Stimulated activated memory B cell treated with anti-CD40 and anti-IgM and Interleukin-4, amounts not matched to agents 10 μg/mL and 1 μg/mL and 100 μg/mL, for 72 hours (primary cell): ENCODE results near the gene ANGPTL4.
"Not testable (repeated sequence)": the region's sequence is repeated elsewhere in the genome, so short reads cannot be mapped to it uniquely, and the experiment has no call there.

Source experiments
- ATAC-seq: fragments of 150-1000 bp; cut with Tn5 transposase; 2 replicates; pipeline ENCODE4 v1.10.0; 2021
- H3K27ac Mint-ChIP-seq: one replicate; pipeline ENCODE4 v1.8.0; 2022; ENCODE audit warnings: mild to moderate bottlenecking, mixed read lengths
- H3K27me3 Mint-ChIP-seq: one replicate; pipeline ENCODE4 v1.8.0; 2022; ENCODE audit warnings: mixed read lengths
- H3K36me3 Mint-ChIP-seq: one replicate; pipeline ENCODE4 v1.8.0; 2022; ENCODE audit warnings: mixed read lengths
- H3K4me1 Mint-ChIP-seq: one replicate; pipeline ENCODE4 v1.8.0; 2022; ENCODE audit warnings: mixed read lengths
- H3K4me3 Mint-ChIP-seq: one replicate; pipeline ENCODE4 v1.8.0; 2022; ENCODE audit warnings: mild to moderate bottlenecking, moderate library complexity, mixed read lengths
- H3K9me3 Mint-ChIP-seq: one replicate; pipeline ENCODE4 v1.8.0; 2022; ENCODE audit warnings: mixed read lengths

The ANGPTL4 gene

DNA sequence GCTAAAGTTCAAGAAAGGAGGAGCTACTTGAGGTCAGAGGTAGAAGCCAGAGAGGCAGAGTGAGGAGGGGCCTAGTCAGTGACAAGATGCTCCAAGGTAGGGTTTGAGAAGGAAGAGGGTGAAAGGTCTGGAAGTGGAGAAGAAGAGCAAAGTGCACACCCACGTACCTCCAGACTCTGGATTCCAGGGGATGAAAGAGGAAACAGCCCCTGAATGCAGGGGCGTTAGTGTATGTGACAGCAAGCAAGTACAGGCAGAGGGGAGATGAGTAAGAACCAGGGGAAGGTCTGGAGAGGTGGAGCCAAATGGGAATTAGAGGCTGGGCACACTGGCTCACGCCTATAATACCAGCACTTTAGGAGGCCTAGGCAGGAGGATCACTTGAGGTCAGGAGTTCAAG lies 34.0 kb upstream of the ANGPTL4 start:
- no peak for ATAC-seq
- Mint-ChIP-seq H3K27ac (no peak overlapping the region), H3K9me3 (no peaks in the 10 kb centered on the region), H3K27me3 (peaks cover 9% of the 10 kb centered on the region), H3K4me3 (no peak overlapping the region), H3K36me3 (no peaks in the 10 kb centered on the region), H3K4me1 (no peaks in the 10 kb centered on the region)

DNA sequence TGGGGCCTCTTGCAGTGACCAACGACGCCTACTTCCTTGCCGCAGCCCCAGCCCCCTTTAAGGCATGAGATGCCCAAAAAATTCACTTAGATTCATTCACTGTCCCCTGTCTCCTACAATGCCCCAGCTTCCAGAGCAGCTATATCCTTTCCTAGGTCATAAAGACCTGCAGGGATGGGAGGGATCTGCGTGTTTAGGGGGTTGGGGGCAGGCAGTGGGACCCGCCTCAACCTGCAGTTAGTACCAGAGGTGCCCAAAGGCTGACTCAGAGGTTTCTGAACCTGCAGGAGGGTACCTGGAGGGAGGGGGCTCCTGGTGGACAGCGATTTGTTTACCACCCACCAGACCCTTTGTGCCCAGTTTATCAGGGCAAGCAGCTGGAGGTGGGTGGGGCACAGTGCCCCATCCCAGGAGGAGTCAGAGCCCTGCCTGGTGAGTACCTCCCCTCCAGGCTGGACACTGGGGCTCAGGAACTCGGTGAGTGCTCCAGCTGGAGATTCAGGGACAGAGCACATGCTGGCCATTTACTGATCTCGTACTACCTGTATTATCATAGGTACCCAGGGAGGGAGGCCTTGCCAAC lies 32.6 kb upstream of the ANGPTL4 start:
- H3K9me3 Mint-ChIP-seq, result no peaks in the 10 kb centered on the region
- no peak overlapping the region for H3K27ac Mint-ChIP-seq
- H3K27me3 Mint-ChIP-seq, result peaks cover 17% of the 10 kb centered on the region
- H3K4me3 Mint-ChIP-seq, result no peak overlapping the region
- no peaks in the 10 kb centered on the region for H3K36me3 Mint-ChIP-seq
- ATAC-seq, result no peak
- peaks cover 8% of the 10 kb centered on the region for H3K4me1 Mint-ChIP-seq

DNA sequence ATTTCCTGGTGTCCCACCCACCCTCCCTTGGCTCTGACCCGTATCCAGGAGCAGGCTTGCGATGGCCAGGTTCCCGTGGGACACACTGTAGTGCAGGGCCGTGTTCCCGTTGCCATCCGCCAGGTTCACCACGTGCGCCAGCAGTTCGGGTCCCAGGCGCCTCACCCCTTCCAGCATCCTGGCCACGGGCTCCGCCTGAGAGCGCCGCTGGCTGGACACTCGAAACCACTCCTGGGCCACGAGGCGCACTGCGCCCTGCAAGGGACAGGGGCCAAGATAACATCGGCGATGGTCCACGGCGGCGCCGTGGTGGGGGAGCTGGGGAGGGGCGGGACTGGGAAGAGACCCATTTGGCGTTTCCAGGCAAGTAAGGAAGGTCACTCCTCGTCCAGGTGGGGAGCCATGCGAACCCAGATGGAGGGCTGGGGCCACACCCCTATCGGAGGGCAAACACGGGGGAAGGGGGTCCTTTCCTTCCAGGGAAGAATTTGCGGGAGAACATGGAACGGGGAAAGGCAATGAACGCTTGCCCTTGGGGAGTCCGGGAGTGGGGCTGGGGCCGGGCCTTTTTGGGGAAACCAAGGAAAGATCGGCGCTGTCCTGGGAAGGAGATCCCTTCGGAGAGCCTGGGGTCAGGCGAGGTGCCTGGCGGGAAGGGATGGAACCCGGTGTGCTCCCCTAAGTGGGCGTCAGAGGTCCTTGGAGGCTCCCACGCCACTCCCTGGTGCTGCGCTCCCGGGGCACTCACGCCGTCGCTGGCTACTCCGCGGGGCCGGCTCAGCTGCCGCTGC lies 30.8 kb upstream of the ANGPTL4 start:
- no peak for ATAC-seq
- Mint-ChIP-seq H3K27me3 (peaks cover 35% of the 10 kb centered on the region), H3K4me3 (no peak overlapping the region), H3K36me3 (no peaks in the 10 kb centered on the region), H3K27ac (no peak overlapping the region), H3K9me3 (no peaks in the 10 kb centered on the region), H3K4me1 (peaks cover 14% of the 10 kb centered on the region)

DNA sequence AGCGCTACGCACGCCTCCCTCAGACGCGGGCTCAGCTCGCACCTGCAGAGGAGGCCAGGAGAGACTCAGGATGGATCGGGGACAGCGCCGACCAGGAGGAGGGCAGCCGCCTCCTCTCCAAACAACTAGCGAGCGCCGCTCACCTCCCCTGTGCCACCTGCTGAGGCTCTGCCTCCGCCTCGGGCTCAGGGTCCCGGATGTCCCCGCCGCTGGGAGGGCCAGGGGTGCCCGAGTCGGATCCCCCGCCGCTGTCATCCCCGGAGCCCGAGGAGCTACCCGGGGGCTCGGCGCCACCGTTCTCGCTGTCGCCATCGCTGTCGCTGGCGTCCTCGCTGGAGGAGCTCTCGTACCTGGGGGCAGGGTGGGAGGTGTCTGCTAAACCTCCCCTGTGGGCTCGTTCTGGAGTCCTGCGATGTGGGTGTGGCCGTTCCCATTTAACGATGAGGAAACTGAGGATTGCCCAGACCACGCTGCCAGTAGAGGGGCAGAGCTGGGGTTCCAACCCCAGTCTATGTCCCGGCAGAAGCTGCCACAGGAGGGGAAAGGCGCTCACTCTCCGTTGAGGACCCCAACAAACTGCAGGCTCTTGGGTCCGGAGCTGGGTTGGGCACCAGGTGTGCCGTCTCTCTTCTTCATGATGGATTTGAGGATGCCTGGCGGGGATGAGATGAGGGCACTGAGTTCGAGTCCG lies 30.0 kb upstream of the ANGPTL4 start:
- H3K27ac Mint-ChIP-seq, result no peak overlapping the region
- no peaks in the 10 kb centered on the region for H3K36me3 Mint-ChIP-seq
- peak overlapping the region; percentile 12 for H3K4me3 Mint-ChIP-seq
- H3K9me3 Mint-ChIP-seq, result no peaks in the 10 kb centered on the region
- ATAC-seq, result no peak
- peaks cover 42% of the 10 kb centered on the region for H3K27me3 Mint-ChIP-seq
- H3K4me1 Mint-ChIP-seq, result peaks cover 14% of the 10 kb centered on the region

DNA sequence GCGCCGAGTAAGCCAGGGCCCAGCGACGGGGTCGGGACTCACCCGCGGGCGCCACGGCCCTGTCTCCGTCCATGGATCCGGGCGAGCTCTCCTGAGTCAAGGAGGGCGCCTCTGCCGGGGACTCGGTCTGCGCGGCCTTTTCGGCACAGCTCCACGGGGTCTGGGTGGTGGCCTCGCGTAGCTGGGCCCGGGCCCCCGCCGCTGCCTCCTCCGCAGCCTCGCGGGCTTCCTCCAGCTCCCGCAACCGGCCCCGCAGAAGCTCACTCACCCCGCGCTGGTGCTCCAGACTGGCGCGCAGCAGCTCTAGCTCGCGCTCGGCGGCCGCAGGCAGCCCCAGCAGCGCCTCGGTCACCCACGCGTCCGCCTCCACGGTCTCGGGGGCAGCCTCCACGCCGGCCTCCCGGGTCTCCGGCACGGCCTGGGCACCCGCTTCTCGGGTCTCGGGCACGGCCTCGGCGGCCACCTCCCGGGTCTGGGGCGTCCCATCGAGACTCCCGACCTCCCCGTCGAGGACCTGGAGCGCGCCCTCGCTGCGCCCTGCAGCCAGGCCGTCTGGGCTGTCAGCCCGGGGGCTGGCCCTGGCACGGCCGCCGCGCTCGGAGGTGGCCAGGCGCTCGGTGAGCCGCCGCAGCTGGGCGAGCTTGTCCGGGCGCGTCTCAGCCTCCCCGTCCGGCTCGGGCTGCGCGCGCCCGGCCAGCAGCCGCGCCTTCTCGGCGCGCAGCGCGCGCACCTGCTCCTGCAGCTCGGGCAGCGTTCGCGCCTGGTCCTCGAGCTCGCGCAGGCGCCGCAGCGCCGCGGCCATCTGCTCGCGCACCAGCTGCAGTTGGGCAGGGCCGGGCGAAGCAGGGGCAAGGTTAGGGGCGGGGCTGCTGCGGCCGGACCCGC lies 29.3 kb upstream of the ANGPTL4 start:
- H3K36me3 Mint-ChIP-seq, result no peaks in the 10 kb centered on the region
- no peaks in the 10 kb centered on the region for H3K9me3 Mint-ChIP-seq
- H3K4me3 Mint-ChIP-seq, result peak overlapping the region; percentile 12
- H3K4me1 Mint-ChIP-seq, result peaks cover 14% of the 10 kb centered on the region
- ATAC-seq, result peak; percentile 70
- H3K27ac Mint-ChIP-seq, result no peak overlapping the region
- H3K27me3 Mint-ChIP-seq, result peaks cover 49% of the 10 kb centered on the region

DNA sequence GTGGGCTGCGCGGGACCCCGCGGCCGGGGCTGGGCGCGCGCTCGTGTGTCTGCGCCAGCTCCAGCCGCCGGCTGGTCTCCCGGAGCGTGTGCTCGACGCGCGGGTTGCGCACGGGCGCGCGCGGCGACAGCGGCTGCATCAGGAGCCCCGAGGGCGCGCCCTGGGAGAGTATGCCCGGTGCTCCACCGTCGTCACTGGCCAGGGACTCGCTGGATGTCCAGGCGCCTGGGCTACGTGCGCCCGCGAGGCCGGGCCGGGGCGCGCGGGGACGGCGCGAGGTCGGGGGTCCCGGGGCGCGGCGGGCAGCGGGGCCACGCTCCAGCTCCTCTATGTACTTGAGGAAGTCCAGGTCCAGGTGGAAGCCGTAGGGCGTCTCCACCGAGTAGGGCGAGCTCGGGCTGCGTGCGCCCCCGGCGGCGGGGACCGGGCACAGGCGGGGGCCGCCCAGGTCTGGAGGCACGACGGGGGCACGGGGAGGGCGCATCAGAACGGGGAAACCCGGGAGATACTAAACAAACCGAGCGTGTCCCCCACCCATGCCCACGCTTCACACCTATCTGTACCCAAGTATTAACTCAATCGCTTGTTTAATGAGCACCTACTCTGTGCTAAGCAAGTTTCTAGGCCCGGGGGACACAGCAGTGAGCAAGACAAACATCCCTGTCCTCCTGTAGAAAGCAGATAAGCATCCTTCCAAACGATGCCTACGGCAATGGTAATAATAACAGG lies 28.4 kb upstream of the ANGPTL4 start:
- H3K9me3 Mint-ChIP-seq, result no peaks in the 10 kb centered on the region
- no peak overlapping the region for H3K27ac Mint-ChIP-seq
- H3K27me3 Mint-ChIP-seq, result peaks cover 57% of the 10 kb centered on the region
- H3K36me3 Mint-ChIP-seq, result no peaks in the 10 kb centered on the region
- ATAC-seq, result peak; percentile 71
- H3K4me1 Mint-ChIP-seq, result peaks cover 17% of the 10 kb centered on the region
- H3K4me3 Mint-ChIP-seq, result peak overlapping the region; percentile 31

DNA sequence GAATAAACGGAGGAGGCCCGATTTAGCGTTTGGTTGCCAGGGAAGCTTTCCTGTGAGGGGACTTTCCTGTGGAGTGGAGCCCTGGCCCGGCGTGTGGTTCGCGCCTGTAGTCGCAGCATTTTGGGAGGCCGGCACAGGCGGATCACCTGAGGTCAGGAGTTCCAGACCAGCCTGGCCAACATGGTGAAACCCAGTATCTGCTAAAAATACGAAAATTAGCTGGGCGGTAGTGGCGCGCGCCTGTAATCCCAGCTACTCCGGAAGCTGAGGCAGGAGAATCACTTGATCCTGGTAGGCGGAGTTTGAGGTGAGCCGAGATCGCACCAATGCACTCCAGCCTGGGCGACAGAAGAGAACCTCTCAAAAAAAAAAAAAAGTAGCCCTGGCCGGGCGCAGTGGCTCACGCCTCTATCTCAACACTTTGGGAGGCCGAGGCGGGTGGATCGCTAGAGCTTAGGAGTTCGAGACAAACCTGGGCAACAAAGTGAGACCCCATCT lies 27.8 kb upstream of the ANGPTL4 start:
- H3K27ac Mint-ChIP-seq, result no peak overlapping the region
- H3K36me3 Mint-ChIP-seq, result no peaks in the 10 kb centered on the region
- peaks cover 63% of the 10 kb centered on the region for H3K27me3 Mint-ChIP-seq
- ATAC-seq, result no peak
- H3K4me3 Mint-ChIP-seq, result peak overlapping the region; percentile 31
- no peaks in the 10 kb centered on the region for H3K9me3 Mint-ChIP-seq
- peaks cover 22% of the 10 kb centered on the region for H3K4me1 Mint-ChIP-seq

DNA sequence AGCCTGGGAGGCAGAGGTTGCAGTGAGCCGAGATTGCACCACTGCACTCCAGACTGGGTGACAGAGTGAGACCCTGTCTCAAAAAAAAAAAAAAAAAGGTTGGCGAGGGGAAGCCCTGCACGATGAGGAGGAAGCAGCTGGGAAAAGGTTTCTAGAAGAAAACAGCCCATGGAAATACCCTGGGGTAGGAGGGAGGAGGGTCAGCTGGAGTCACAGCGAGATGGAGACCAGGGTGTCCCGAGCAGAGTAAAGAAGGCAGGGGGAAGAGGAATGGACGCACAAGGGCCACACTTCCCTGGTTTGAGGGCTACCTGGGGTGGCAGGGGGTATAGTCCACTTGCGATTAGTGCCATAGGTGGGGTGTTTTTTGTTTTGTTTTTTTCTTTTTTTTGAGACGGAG lies 27.3 kb upstream of the ANGPTL4 start:
- H3K27me3 Mint-ChIP-seq, result peaks cover 68% of the 10 kb centered on the region
- H3K27ac Mint-ChIP-seq, result no peak overlapping the region
- no peak for ATAC-seq
- no peaks in the 10 kb centered on the region for H3K9me3 Mint-ChIP-seq
- H3K4me3 Mint-ChIP-seq, result peak overlapping the region; percentile 21
- H3K36me3 Mint-ChIP-seq, result no peaks in the 10 kb centered on the region
- H3K4me1 Mint-ChIP-seq, result peaks cover 22% of the 10 kb centered on the region

DNA sequence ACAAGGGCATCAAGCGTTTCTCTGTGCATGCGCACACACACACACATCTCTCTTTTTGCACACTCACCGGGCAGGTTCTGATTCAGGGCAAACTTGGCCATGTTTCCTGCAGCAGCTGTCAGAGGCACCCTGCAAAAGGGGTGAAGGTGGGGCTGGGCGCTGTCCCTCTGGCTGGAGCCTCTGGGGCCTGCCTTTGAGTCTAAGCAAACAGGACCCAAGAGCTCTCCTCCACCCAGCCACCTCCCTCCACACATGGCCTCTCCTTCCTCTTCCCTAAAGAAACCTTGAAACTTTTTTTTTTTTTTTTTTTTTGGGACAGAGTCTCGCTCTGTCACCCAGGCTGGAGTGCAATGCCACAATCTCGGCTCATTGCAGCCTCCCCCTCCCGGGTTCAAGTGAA lies 26.2 kb upstream of the ANGPTL4 start:
- no peak overlapping the region for H3K27ac Mint-ChIP-seq
- H3K9me3 Mint-ChIP-seq, result no peaks in the 10 kb centered on the region
- H3K36me3 Mint-ChIP-seq, result no peaks in the 10 kb centered on the region
- ATAC-seq, result no peak
- peaks cover 22% of the 10 kb centered on the region for H3K4me1 Mint-ChIP-seq
- no peak overlapping the region for H3K4me3 Mint-ChIP-seq
- peaks cover 76% of the 10 kb centered on the region for H3K27me3 Mint-ChIP-seq

DNA sequence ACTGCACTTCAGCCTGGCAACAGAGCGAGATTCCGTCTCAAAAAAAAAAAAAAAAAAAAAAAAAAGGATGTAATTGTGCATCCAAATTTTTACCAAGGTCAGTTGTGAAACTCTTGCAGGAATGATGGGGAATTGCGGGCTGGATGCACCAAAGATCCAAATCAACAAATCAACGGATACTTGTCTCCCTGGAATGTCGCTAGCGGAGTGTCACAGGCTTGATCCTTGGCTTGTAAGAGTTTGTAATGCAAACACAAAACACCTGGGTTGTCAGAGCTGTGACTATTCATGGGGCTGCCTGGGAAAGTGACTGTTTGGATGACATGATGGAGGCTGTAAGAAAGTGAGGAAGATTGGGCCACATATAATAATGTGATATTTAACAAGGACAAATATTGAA lies 25.1 kb upstream of the ANGPTL4 start:
- Mint-ChIP-seq H3K27me3 (peaks cover 78% of the 10 kb centered on the region), H3K36me3 (no peaks in the 10 kb centered on the region), H3K4me3 (no peak overlapping the region), H3K4me1 (peaks cover 30% of the 10 kb centered on the region), H3K27ac (no peak overlapping the region), H3K9me3 (no peaks in the 10 kb centered on the region)
- no peak for ATAC-seq

DNA sequence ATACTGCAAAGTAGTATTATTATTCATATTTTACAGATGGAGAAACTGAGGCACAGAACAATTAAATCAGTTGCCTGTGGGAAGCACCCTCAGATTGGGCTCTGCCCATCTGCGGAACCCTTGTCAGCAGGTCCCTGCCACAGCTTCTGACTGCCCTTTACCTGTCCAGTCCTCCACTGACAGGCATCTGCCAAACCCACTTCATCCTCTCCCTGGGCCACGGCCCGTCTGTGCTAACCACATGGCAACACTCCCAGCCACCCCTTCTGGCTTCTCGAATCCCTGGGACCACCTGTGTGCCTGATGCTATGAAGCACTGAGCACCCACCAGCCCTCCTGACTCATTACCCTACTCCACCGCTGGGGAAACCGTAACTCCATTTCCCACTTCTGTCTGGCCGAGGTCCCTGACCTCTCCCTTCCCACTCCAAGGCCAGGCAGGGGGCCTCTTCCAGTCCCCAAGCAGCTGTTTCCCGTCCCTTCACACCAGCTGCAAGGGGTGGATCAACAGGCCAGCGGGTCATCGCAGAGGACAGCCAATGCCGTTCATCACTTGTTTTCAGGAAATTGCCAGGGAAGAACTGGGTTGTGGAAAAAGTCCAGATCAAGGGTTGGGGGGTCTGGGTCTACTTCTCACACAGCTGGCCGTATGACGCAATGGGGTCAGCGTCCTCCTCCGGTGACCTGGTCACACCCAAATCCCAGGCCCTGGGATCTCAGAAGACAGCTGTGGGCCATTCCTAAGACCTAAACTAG lies 23.4 kb upstream of the ANGPTL4 start:
- ATAC-seq, result no peak
- Mint-ChIP-seq H3K4me1 (peaks cover 30% of the 10 kb centered on the region), H3K27ac (no peak overlapping the region), H3K4me3 (no peak overlapping the region), H3K9me3 (no peaks in the 10 kb centered on the region), H3K36me3 (no peaks in the 10 kb centered on the region), H3K27me3 (peaks cover 83% of the 10 kb centered on the region)

DNA sequence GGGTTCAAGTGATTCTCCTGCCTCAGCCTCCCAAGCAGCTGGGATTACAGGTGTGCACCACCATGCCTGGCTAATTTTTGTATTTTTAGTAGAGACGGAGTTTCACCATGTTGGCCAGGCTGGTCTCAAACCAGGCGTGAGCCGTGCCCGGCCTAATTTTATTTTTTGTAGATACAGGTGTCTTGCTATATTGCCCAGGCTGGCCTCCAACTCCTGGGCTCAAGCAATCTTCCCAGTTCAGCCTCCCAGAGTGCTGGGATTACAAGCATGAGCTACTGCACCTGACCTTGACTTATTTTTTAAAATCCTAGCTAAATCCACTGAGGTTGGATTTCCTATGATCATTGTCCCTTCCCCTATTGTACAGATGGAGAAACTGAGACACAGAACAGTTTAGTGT lies 22.5 kb upstream of the ANGPTL4 start:
- not testable (repeated sequence) for H3K9me3 Mint-ChIP-seq, H3K27ac Mint-ChIP-seq, H3K36me3 Mint-ChIP-seq, ATAC-seq, H3K4me3 Mint-ChIP-seq
- Mint-ChIP-seq H3K4me1 (peaks cover 21% of the 10 kb centered on the region), H3K27me3 (peaks cover 74% of the 10 kb centered on the region)

DNA sequence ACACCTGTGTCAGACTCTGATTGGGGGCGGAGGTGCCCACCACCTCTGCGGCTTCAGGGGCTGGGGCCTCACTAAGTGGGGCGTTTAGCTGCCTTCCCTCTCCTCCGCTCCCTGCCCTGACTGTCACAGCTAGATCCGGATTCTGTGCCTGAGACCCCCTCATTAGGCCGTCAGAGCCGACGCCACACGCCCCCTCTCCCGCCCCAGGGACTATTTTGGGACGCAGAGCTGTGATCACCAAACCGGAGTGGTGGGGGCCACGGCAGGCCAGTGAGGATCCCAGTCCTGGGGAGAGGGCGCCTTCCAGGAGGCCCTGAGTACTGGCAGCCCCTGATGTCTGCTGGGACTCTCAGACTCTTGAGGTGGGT lies 21.7 kb upstream of the ANGPTL4 start:
- ATAC-seq, result no peak
- Mint-ChIP-seq H3K4me1 (peaks cover 16% of the 10 kb centered on the region), H3K9me3 (no peaks in the 10 kb centered on the region), H3K4me3 (no peak overlapping the region), H3K36me3 (no peaks in the 10 kb centered on the region), H3K27ac (no peak overlapping the region), H3K27me3 (peaks cover 66% of the 10 kb centered on the region)
